Measurements from ENCODE around the gene CHCHD6. TPM values are rescaled to one million over a fixed set of nuclear protein-coding genes. Genes with fewer than 3 reads are reported as not detected.

The CHCHD6 gene
- total RNA-seq, 1 experiment from 2014 or later: 47.7 TPM

- ChIA-PET POLR2A (ENCODE audit: unreplicated experiment) (interaction anchor here (0.6 kb wide), 2 partner anchors 52 to 200 kb away, joined by 5 to 6 read pairs; no protein-coding TSS in a partner anchor), CTCF (no interaction called here)
- no peak for TF ChIP-seq CTCF (conservative IDR thresholded peaks at IDR 0.05)
- no peak for TF ChIP-seq EZH2 (IDR thresholded peaks at IDR 0.05; ENCODE audit: low read depth)
- Histone ChIP-seq H3K36me3 (ENCODE audit: low read depth) (no peaks in the 10 kb centered on the region), H4K20me1 (ENCODE audit: insufficient read depth) (no peaks in the 10 kb centered on the region), H2AFZ (no peak overlapping the region), H3K9me2 (ENCODE audit: insufficient read depth) (no peaks in the 10 kb centered on the region), H3K79me2 (ENCODE audit: low read depth) (no peaks in the 10 kb centered on the region), H3K9me3 (ENCODE audit: insufficient read depth, low read depth) (no peaks in the 10 kb centered on the region), H3K4me2 (peak overlapping the region; percentile 65), H3K4me3 (no peak overlapping the region), H3K27me3 (ENCODE audit: insufficient read depth, low read depth) (no peaks in the 10 kb centered on the region), H3F3A (ENCODE audit: insufficient read depth, low read depth) (peaks cover 49% of the 10 kb centered on the region), H3K27ac (peak overlapping the region; percentile 96), H3K4me1 (replicated peaks; ENCODE audit: insufficient read depth) (peaks cover 71% of the 10 kb centered on the region)
- intact Hi-C loops (cut with micrococcal nuclease; ENCODE audit: unreplicated experiment): no loop called here
- BruUV-seq (replicated peaks): no TSS peak
- DNase-seq: peak; percentile 81 to 90
These were observed 204.8 kb downstream of the CHCHD6 start for GRCh38 chr3:126908752-126909275.

GRCh38 chr3:126910231-126910630 lies 206.2 kb downstream of the CHCHD6 start:
- Histone ChIP-seq H3F3A (ENCODE audit: insufficient read depth, low read depth) (peaks cover 53% of the 10 kb centered on the region), H3K4me2 (peak overlapping the region; percentile 31), H3K27me3 (ENCODE audit: insufficient read depth, low read depth) (no peaks in the 10 kb centered on the region), H4K20me1 (ENCODE audit: insufficient read depth) (no peaks in the 10 kb centered on the region), H3K4me1 (replicated peaks; ENCODE audit: insufficient read depth) (peaks cover 78% of the 10 kb centered on the region), H3K36me3 (ENCODE audit: low read depth) (0 out of 2 replicates have a peak, but pooled peaks cover 5% of the 10 kb centered on the region), H3K4me3 (no peak overlapping the region), H3K9me3 (ENCODE audit: insufficient read depth, low read depth) (no peaks in the 10 kb centered on the region), H3K27ac (peak overlapping the region; percentile 96), H2AFZ (no peak overlapping the region), H3K79me2 (ENCODE audit: low read depth) (no peaks in the 10 kb centered on the region), H3K9me2 (ENCODE audit: insufficient read depth) (no peaks in the 10 kb centered on the region)
- no peak for DNase-seq
- ChIA-PET POLR2A (ENCODE audit: unreplicated experiment) (no interaction called here), CTCF (no interaction called here)
- TF ChIP-seq CTCF (conservative IDR thresholded peaks at IDR 0.05) (no peak), EZH2 (IDR thresholded peaks at IDR 0.05; ENCODE audit: low read depth) (no peak)
- intact Hi-C loops (cut with micrococcal nuclease; ENCODE audit: unreplicated experiment): loop anchor here (2.0 kb wide), 1 partner anchor 51 kb away; no protein-coding TSS in a partner anchor
- no TSS peak for BruUV-seq (replicated peaks)

- no peaks in the 10 kb centered on the region for H4K20me1 ChIP-seq (ENCODE audit: insufficient read depth)
- no peak overlapping the region for H2AFZ ChIP-seq
- H3K4me3 ChIP-seq: no peak overlapping the region
- POLR2A ChIA-PET (ENCODE audit: unreplicated experiment): interaction anchor here (0.5 to 0.8 kb wide), 10 partner anchors 50 to 575 kb away, joined by 3 to 13 read pairs (median 4); no protein-coding TSS in a partner anchor
- H3K36me3 ChIP-seq (ENCODE audit: low read depth): 0 out of 2 replicates have a peak, but pooled peaks cover 5% of the 10 kb centered on the region
- H3K4me1 ChIP-seq (replicated peaks; ENCODE audit: insufficient read depth): peaks cover 84% of the 10 kb centered on the region
- no peaks in the 10 kb centered on the region for H3K79me2 ChIP-seq (ENCODE audit: low read depth)
- H3K4me2 ChIP-seq: peak overlapping the region; percentile 57
- no peaks in the 10 kb centered on the region for H3K9me2 ChIP-seq (ENCODE audit: insufficient read depth)
- TF ChIP-seq CTCF (conservative IDR thresholded peaks at IDR 0.05) (no peak), EZH2 (IDR thresholded peaks at IDR 0.05; ENCODE audit: low read depth) (no peak)
- intact Hi-C loops (cut with micrococcal nuclease; ENCODE audit: unreplicated experiment): loop anchor here (1.0 to 2.0 kb wide), 5 partner anchors 49 to 158 kb away; no protein-coding TSS in a partner anchor
- H3K9me3 ChIP-seq (ENCODE audit: insufficient read depth, low read depth): no peaks in the 10 kb centered on the region
- peak overlapping the region; percentile 96 for H3K27ac ChIP-seq
- CTCF ChIA-PET: interaction anchor here (0.6 to 1.1 kb wide), 6 partner anchors 50 to 545 kb away, joined by 3 to 13 read pairs (median 4); no protein-coding TSS in a partner anchor
- DNase-seq: peak; percentile 90 to 97
- no peaks in the 10 kb centered on the region for H3K27me3 ChIP-seq (ENCODE audit: insufficient read depth, low read depth)
- BruUV-seq (replicated peaks): no TSS peak
- peaks cover 53% of the 10 kb centered on the region for H3F3A ChIP-seq (ENCODE audit: insufficient read depth, low read depth)
These were observed 207.4 kb downstream of the CHCHD6 start for GRCh38 chr3:126911162-126912026.

Data from PC-9 (cell line).